ENCODE results near the gene ASTN2. TPM values are rescaled to one million over a fixed set of nuclear protein-coding genes. Genes with fewer than 3 reads are reported as not detected.

ASTN2 gene
- polyA plus RNA-seq, 2 of the 4 experiments (the other 2 are of a cell fraction) = 5.8 to 11.6 TPM

- POLR2A ChIA-PET = no interaction called here
- WGBS (ENCODE audit: missing lambda C conversion rate) = 26% methylated on average over 7 of the region's 7 CpGs
- FAIRE-seq = no peak
- H3K9me3 ChIP-seq = no peaks in the 10 kb centered on the region
- TF ChIP-seq, protein P1, sequence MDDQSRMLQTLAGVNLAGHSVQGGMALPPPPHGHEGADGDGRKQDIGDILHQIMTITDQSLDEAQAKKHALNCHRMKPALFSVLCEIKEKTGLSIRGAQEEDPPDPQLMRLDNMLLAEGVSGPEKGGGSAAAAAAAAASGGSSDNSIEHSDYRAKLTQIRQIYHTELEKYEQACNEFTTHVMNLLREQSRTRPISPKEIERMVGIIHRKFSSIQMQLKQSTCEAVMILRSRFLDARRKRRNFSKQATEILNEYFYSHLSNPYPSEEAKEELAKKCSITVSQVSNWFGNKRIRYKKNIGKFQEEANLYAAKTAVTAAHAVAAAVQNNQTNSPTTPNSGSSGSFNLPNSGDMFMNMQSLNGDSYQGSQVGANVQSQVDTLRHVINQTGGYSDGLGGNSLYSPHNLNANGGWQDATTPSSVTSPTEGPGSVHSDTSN (IDR thresholded peaks at IDR 0.05) = no peak
- no peak for TF ChIP-seq CBX2 (IDR thresholded peaks at IDR 0.05; ENCODE audit: borderline replicate concordance, low read depth)
- TF ChIP-seq ZSCAN20 (CRISPR knock-in tag; IDR thresholded peaks at IDR 0.05) = no peak
- no peak for TF ChIP-seq MAZ (IDR thresholded peaks at IDR 0.05; ENCODE audit: borderline replicate concordance, low read depth, low read length)
- TF ChIP-seq MYC (IDR thresholded peaks at IDR 0.05; ENCODE audit: borderline replicate concordance, low read length) = no peak
- no peak for TF ChIP-seq KDM5A (IDR thresholded peaks at IDR 0.05)
- TF ChIP-seq RARB (CRISPR knock-in tag; IDR thresholded peaks at IDR 0.05) = no peak
- TF ChIP-seq CTCF (IDR thresholded peaks at IDR 0.05) = no peak
- no peak for TF ChIP-seq RNF2 (IDR thresholded peaks at IDR 0.05; ENCODE audit: borderline replicate concordance, low read depth)
- TF ChIP-seq CHD4 (IDR thresholded peaks at IDR 0.05; ENCODE audit: borderline replicate concordance) = no peak
- no peak for TF ChIP-seq ESRRA (IDR thresholded peaks at IDR 0.05; ENCODE audit: borderline replicate concordance, low read length)
- no peak for TF ChIP-seq FOXS1 (CRISPR knock-in tag; IDR thresholded peaks at IDR 0.05)
- no peak for TF ChIP-seq ZNF302 (CRISPR knock-in tag; IDR thresholded peaks at IDR 0.05)
- TF ChIP-seq TFCP2L1 (CRISPR knock-in tag; IDR thresholded peaks at IDR 0.05) = no peak
- TF ChIP-seq FOSL2 (IDR thresholded peaks at IDR 0.05) = no peak
- TF ChIP-seq FOSL2 (CRISPR knock-in tag; IDR thresholded peaks at IDR 0.05) = no peak
- no peak for TF ChIP-seq SREBF2 (IDR thresholded peaks at IDR 0.05)
- no peak for TF ChIP-seq ATOH8 (CRISPR knock-in tag; IDR thresholded peaks at IDR 0.05; ENCODE audit: low read depth)
- no peak for TF ChIP-seq E2F6 (IDR thresholded peaks at IDR 0.05; ENCODE audit: borderline replicate concordance, low read depth)
- H3K27ac ChIP-seq = no peak overlapping the region
- ATAC-seq = no peak
- no peaks in the 10 kb centered on the region for H3K4me1 ChIP-seq
- H3K4me2 ChIP-seq = no peak overlapping the region
- H3K4me3 ChIP-seq = no peak overlapping the region
- CTCF ChIA-PET = interaction anchor here (1.1 kb wide), 1 partner anchor 11 kb away, joined by 3 read pairs; no protein-coding TSS in a partner anchor
- DNase-seq (ENCODE audit: low read depth in 1 of 2, low spot score in 1 of 2) = no peak
Measured at GRCh38 chr9:117145811-117146490, 268.9 kb downstream of the ASTN2 start.

- WGBS (ENCODE audit: missing lambda C conversion rate) = 0% methylated on average over 4 of the region's 4 CpGs
- DNase-seq (ENCODE audit: low read depth in 1 of 2, low spot score in 1 of 2) = no peak
- CTCF ChIA-PET = no interaction called here
- Histone ChIP-seq H3K27ac (no peak overlapping the region), H3K4me1 (no peaks in the 10 kb centered on the region), H3K9me3 (no peaks in the 10 kb centered on the region), H3K4me3 (no peak overlapping the region), H3K4me2 (no peak overlapping the region)
- FAIRE-seq = no peak
- ATAC-seq = no peak
- POLR2A ChIA-PET = no interaction called here
- TF ChIP-seq RARB (CRISPR knock-in tag; IDR thresholded peaks at IDR 0.05) (no peak), RCOR1 (IDR thresholded peaks at IDR 0.05; ENCODE audit: low read depth, low read length) (no peak), CBX2 (IDR thresholded peaks at IDR 0.05; ENCODE audit: borderline replicate concordance, low read depth) (no peak), HOXA7 (CRISPR knock-in tag; IDR thresholded peaks at IDR 0.05) (no peak), PHF8 (IDR thresholded peaks at IDR 0.05; ENCODE audit: borderline replicate concordance, low read depth) (no peak)
- TF ChIP-seq, protein P2, sequence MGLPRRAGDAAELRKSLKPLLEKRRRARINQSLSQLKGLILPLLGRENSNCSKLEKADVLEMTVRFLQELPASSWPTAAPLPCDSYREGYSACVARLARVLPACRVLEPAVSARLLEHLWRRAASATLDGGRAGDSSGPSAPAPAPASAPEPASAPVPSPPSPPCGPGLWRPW (IDR thresholded peaks at IDR 0.05) = no peak
Measured at GRCh38 chr9:117145081-117145480, 269.8 kb downstream of the ASTN2 start.
